GM06990 (cell line): ENCODE results near the gene RBMS1.

Source experiments
- DNase-seq: peaks from one replicate; pipeline ENCODE4 v3.0.0-alpha.2; 2011; ENCODE audit not compliant: insufficient read length; ENCODE audit errors: extremely low read depth
- H3K27me3 ChIP-seq: replicated peaks from 2 replicates; pipeline ENCODE4 v1.6.0; 2011; ENCODE audit warnings: low read length; ENCODE audit not compliant: control insufficient read depth, insufficient read depth
- H3K36me3 ChIP-seq: 2 replicates; pipeline ENCODE4 v1.5.1; 2011; ENCODE audit warnings: low read length; ENCODE audit not compliant: control insufficient read depth, insufficient read depth
- H3K4me3 ChIP-seq: replicated peaks from 2 replicates; pipeline ENCODE4 v1.5.1; 2011; ENCODE audit warnings: low read depth, mild to moderate bottlenecking, control low read depth, low read length
- TF ChIP-seq, protein P1 (sequence below): IDR thresholded peaks from 2 replicates; pipeline ENCODE4 v1.5.1; 2011; ENCODE audit warnings: low read length, control low read depth, mild to moderate bottlenecking, inconsistent platforms; ENCODE audit not compliant: insufficient read depth, poor library complexity, severe bottlenecking

Gene RBMS1, protein sequence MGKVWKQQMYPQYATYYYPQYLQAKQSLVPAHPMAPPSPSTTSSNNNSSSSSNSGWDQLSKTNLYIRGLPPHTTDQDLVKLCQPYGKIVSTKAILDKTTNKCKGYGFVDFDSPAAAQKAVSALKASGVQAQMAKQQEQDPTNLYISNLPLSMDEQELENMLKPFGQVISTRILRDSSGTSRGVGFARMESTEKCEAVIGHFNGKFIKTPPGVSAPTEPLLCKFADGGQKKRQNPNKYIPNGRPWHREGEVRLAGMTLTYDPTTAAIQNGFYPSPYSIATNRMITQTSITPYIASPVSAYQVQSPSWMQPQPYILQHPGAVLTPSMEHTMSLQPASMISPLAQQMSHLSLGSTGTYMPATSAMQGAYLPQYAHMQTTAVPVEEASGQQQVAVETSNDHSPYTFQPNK

DNA sequence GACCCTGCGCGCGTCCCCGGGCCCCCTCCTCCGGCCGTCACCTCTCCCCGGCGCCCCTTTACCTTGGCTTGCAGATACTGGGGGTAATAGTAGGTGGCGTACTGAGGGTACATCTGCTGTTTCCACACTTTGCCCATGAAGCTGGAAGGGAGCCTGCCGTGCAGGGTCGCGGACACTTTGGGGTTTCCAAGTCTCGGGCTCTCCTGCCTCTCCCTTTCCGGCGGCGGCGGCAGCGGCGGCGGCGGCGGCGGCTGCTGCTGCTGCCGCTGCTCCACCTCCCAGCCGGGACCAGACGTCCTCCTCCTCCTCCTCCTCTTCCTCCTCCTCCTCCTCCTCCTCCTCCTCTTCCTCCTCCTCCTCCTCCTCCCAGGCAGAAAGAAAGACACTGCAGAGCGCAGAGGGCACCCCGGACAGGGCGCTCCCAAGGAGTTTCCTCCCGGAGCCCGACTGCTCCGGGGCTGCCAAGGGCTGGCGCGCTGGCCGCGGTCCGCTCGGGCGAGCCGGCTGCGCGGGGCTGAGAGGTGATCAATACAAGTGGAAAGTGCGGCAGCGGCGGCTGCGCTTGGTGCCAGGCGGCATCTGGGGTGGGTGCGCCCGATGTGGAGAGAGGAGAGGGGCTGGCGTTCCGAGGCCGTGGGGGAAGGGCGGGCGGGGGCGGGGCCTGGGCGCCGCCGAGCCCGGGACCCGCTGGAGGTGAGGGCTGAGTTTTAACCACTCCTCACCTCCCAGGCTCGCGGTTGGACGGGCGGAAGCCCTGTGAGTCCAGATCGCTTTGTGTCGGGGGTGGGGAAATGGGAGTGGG, at the start of gene RBMS1:
TSS of gene RBMS1 (minus strand) at position 581 of the 802 bp plus-strand sequence. CDS start at position 137, 444 bp downstream.
- Histone ChIP-seq H3K4me3 (peak within 1 kb of the TSS; percentile 57), H3K36me3 (no peaks in the 10 kb centered on the region), H3K27me3 (no peaks in the 10 kb centered on the region; the same call in 1 of the 2 replicates)
- TF ChIP-seq, protein P1, sequence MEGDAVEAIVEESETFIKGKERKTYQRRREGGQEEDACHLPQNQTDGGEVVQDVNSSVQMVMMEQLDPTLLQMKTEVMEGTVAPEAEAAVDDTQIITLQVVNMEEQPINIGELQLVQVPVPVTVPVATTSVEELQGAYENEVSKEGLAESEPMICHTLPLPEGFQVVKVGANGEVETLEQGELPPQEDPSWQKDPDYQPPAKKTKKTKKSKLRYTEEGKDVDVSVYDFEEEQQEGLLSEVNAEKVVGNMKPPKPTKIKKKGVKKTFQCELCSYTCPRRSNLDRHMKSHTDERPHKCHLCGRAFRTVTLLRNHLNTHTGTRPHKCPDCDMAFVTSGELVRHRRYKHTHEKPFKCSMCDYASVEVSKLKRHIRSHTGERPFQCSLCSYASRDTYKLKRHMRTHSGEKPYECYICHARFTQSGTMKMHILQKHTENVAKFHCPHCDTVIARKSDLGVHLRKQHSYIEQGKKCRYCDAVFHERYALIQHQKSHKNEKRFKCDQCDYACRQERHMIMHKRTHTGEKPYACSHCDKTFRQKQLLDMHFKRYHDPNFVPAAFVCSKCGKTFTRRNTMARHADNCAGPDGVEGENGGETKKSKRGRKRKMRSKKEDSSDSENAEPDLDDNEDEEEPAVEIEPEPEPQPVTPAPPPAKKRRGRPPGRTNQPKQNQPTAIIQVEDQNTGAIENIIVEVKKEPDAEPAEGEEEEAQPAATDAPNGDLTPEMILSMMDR: no peak
- peak; percentile 4 for DNase-seq

DNA sequence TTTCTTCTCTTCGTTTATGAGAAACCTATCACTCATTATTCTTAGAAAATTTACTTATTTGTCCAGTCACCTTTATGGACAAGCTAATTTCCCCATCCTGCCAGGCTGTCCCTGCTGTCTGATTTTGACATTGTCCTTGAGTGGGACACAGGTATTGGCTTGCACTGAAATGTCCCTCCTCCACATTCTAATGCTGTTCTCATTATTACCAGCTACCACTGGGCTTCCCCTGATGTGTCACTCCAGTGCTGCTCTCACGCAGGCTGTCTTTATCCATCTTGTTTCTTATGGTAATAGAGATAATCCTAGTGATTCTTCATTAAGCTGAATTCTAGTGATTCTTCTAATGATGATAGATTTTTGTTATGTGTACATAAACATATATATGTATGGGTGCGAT, 48.1 kb upstream of the RBMS1 start:
- no peak for DNase-seq
- TF ChIP-seq, protein P1: no peak

DNA sequence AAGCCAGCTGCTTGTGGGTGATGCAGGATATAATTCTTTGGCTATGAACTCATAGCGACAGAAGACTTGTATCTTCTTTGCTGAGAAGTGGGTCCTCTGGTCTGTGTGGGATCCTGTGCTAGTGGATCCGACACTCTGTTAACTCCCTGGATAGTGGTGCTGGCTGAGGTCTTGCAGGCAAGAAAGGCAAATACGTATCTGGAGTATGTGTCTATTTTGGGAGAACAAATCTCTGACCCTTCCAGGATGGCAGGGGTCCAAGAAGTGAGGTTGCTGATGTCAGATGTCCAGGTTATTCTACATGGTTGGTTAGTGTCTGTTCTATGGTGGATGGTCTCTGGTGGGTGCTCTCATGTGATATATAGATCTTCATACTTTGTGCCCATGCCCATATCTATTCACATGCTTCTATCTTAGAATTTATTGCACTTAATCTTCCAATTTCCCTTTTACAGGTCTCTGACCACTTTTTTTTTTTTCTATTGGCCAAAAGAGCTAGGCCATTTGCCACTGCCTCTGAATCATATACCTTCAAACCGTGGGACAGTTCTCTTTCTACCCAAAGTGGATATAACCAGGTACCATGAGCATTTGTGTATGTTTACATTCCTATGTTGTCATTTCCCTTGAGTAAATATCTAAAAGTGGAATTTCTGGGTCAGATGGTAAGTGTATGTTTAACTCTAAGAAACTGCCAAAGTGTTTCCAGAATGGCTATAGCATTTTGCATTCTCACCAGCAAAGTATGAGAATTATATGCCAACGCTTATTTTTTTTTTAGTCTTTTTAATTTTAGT, 45.1 kb upstream of the RBMS1 start:
- Histone ChIP-seq H3K4me3 (no peak overlapping the region), H3K36me3 (no peaks in the 10 kb centered on the region), H3K27me3 (no peaks in the 10 kb centered on the region)
- no peak for DNase-seq
- TF ChIP-seq, protein P1: no peak

More for the DNA sequence above, 48.1 kb upstream of the RBMS1 start:
- no peaks in the 10 kb centered on the region for H3K27me3 ChIP-seq
- H3K36me3 ChIP-seq: no peaks in the 10 kb centered on the region
- no peak overlapping the region for H3K4me3 ChIP-seq

DNA sequence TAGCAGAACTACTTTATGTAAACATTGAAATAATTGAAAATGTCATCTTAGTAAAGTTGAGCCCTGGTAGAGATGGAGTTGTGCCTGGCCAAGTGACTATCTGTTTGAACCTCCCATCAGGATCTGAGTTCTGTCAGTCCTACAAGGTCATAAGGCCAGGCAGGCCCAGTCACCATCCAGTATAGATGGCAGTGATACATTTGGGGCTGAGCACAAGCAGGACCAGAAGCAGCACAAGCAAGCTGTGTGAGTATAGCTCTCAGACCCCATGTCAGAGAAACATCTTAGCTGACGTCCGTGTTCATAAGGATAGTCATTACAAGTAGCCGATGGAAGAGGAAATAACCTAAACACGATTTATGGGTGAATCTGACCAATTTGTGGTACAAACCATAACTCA, 44.5 kb upstream of the RBMS1 start:
- TF ChIP-seq, protein P1: no peak
- Histone ChIP-seq H3K4me3 (no peak overlapping the region), H3K36me3 (no peaks in the 10 kb centered on the region), H3K27me3 (no peaks in the 10 kb centered on the region)
- DNase-seq: no peak

DNA sequence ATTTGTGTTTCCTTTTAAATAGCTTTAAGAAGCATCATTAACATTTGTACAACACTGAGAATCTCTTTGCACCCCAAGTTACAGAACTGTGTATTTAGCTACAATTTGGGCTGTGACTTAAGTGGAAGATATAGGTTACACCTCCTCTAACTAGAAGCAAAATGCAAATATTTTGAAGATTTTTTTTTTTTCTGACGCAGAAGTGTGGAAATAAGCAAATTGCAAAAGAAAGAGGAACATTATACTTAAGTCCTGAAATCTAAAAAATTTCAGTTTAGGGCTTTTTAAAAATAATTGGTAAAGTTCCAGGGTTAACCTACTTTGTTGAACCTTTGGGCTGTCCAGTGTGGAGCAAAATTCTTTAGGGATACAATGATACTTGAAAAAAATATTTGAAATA, 41.4 kb upstream of the RBMS1 start:
- no peaks in the 10 kb centered on the region for H3K36me3 ChIP-seq
- no peak overlapping the region for H3K4me3 ChIP-seq
- no peak for DNase-seq
- no peaks in the 10 kb centered on the region for H3K27me3 ChIP-seq
- TF ChIP-seq, protein P1: no peak
